Measurements from ENCODE around the gene PLA2G4A.

Gene PLA2G4A

DNA sequence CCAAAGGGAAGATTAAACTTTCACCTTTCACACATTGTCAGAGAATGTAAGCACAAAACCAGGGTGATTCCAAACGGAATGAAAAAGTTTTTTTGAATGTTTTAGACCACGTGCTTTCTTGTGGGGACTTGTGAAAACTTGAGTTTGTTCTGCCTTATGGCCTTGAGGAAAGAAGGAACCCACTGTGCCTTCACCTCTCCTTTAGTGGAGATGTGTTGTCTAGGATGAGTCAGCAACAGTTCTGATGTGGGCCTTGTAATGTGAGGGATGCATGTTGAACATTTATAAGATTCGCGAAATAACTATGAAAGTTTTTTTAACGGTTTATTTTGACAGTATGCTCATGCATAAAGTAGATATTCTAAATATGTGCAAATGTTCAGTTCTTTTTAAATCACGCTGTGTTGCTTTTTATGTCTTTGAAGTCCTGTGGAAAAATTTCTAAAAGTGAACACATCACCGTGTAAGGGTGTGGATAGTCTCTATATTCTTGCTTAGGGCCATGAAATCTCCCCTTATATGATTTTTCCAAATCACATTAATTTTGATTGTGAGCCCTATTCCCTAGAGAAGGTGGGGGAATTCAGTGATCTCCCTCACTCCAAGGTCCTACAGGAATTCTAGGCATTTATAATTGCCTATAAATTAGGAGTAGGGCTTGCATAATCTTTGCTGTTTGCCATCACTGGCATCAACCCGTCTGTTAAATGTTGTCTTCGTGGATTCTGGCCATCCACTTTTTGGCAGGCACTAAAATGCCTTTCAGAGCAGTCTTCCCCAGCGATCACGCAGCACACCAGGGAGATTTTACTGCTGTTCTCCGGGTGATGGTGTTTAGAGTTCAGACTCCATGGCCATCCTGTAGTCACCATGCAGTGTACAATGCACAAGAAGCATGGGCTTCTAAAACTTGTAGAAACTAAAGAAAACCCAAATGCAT lies 47.4 kb downstream of the PLA2G4A start:
- Mint-ChIP-seq H3K36me3 (ENCODE audit: low read depth) (no peaks in the 10 kb centered on the region), H3K27ac (no peak overlapping the region), H3K9me3 (no peaks in the 10 kb centered on the region), H3K27me3 (no peaks in the 10 kb centered on the region), H3K4me3 (no peak overlapping the region), H3K4me1 (ENCODE audit: low read depth) (no peaks in the 10 kb centered on the region)
- DNase-seq: no peak

- Mint-ChIP-seq H3K4me3 (no peak overlapping the region), H3K4me1 (ENCODE audit: low read depth) (no peaks in the 10 kb centered on the region), H3K36me3 (ENCODE audit: low read depth) (no peaks in the 10 kb centered on the region), H3K9me3 (no peaks in the 10 kb centered on the region), H3K27ac (no peak overlapping the region), H3K27me3 (peaks cover 4% of the 10 kb centered on the region)
- no peak for DNase-seq
Observed at GRCh38 chr1:186878356-186878755, 49.6 kb downstream of the PLA2G4A start.

- H3K27ac Mint-ChIP-seq: no peak overlapping the region
- DNase-seq: no peak
- H3K36me3 Mint-ChIP-seq (ENCODE audit: low read depth): no peaks in the 10 kb centered on the region
- H3K4me3 Mint-ChIP-seq: no peak overlapping the region
- H3K9me3 Mint-ChIP-seq: peaks cover 10% of the 10 kb centered on the region
- peaks cover 4% of the 10 kb centered on the region for H3K27me3 Mint-ChIP-seq
- H3K4me1 Mint-ChIP-seq (ENCODE audit: low read depth): no peaks in the 10 kb centered on the region
Observed at GRCh38 chr1:186880982-186881381, 52.2 kb downstream of the PLA2G4A start.

DNA sequence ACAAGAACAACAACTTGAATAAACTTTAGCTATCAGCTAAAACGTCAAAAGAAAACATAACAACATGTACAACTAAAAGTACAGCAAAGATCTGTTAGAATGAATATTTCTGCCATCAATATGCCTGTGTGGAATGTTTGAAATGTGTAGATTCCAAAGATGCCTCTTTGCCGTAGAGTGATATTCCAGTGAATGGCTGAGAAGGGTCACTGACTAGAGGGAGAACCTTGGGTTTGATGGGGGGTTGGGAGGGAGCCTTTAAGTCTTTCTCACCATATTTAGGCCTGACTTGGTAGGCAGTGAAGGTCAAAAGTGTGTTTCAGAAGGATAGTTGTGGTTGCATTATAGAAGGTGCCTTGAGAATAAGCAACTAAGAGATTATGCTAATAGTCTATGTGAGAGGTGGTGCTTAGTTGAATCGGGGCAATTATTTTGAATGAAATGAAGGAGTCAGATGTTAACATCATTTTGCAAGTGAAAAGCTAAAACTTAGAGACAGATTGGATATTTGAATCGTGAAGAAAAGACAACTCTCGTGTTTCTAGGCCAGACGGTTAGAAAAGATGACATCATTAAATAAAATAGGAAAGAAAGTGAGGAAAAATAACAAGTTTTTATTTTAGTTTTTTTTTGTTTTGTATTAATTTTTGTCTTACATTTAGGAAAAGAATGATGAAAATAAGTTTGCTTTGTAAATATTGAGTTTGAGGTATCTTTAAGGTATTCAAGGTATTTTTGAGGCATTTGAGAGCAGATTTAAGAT lies 53.8 kb downstream of the PLA2G4A start:
- peaks cover 16% of the 10 kb centered on the region for H3K9me3 Mint-ChIP-seq
- no peaks in the 10 kb centered on the region for H3K36me3 Mint-ChIP-seq (ENCODE audit: low read depth)
- H3K27ac Mint-ChIP-seq: no peak overlapping the region
- H3K4me3 Mint-ChIP-seq: no peak overlapping the region
- no peaks in the 10 kb centered on the region for H3K4me1 Mint-ChIP-seq (ENCODE audit: low read depth)
- H3K27me3 Mint-ChIP-seq: peaks cover 4% of the 10 kb centered on the region
- no peak for DNase-seq

GRCh38 chr1:186884251-186884650 lies 55.5 kb downstream of the PLA2G4A start:
- Mint-ChIP-seq H3K36me3 (ENCODE audit: low read depth) (no peaks in the 10 kb centered on the region), H3K4me1 (ENCODE audit: low read depth) (no peaks in the 10 kb centered on the region), H3K27me3 (peaks cover 4% of the 10 kb centered on the region), H3K4me3 (no peak overlapping the region), H3K9me3 (peaks cover 16% of the 10 kb centered on the region), H3K27ac (no peak overlapping the region)
- DNase-seq: no peak

DNA sequence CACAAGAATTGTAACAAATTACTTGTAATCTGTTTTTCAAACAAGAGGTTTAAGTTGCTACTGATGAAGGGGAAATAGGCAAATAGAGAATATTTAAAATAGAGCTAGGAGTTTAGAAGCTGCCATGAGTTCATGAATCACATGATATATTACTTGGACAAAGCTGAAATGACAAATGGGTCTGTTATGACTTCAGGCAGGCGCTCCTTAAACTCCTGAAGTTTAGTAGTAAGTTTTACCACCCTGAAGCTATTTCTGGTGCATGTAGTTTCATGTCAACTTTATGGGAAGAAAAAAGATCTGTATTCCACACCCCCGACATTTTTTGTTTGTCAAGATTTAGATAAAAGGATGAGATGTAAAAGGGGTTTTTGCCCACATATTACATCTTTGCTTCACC lies 58.5 kb downstream of the PLA2G4A start:
- Mint-ChIP-seq H3K9me3 (peaks cover 16% of the 10 kb centered on the region), H3K27me3 (peaks cover 3% of the 10 kb centered on the region), H3K36me3 (ENCODE audit: low read depth) (no peaks in the 10 kb centered on the region), H3K4me3 (no peak overlapping the region), H3K27ac (no peak overlapping the region), H3K4me1 (ENCODE audit: low read depth) (no peaks in the 10 kb centered on the region)
- no peak for DNase-seq

- H3K4me1 Mint-ChIP-seq (ENCODE audit: low read depth): no peaks in the 10 kb centered on the region
- H3K9me3 Mint-ChIP-seq: peaks cover 16% of the 10 kb centered on the region
- no peaks in the 10 kb centered on the region for H3K27me3 Mint-ChIP-seq
- no peak overlapping the region for H3K27ac Mint-ChIP-seq
- DNase-seq: no peak
- no peaks in the 10 kb centered on the region for H3K36me3 Mint-ChIP-seq (ENCODE audit: low read depth)
- no peak overlapping the region for H3K4me3 Mint-ChIP-seq
Observed at GRCh38 chr1:186888367-186888766, 59.6 kb downstream of the PLA2G4A start.

DNA sequence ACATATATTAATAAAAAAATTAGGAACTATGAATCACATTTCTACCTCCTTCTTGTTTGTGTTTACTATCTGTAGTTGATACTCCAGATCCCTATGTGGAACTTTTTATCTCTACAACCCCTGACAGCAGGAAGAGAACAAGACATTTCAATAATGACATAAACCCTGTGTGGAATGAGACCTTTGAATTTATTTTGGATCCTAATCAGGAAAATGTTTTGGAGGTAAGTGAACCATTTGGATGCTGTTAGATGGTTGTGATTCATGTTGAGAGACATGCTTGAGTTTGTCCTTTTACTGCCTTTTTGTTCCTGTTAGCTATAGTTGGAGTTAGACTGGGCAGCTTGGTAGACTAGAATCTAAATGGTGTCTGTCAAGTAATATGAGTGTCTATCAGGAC lies 64.2 kb downstream of the PLA2G4A start:
- Mint-ChIP-seq H3K4me3 (no peak overlapping the region), H3K4me1 (ENCODE audit: low read depth) (no peaks in the 10 kb centered on the region), H3K27me3 (no peaks in the 10 kb centered on the region), H3K9me3 (no peaks in the 10 kb centered on the region), H3K36me3 (ENCODE audit: low read depth) (no peaks in the 10 kb centered on the region), H3K27ac (no peak overlapping the region)
- DNase-seq: no peak

- no peak for DNase-seq
- peaks cover 5% of the 10 kb centered on the region for H3K4me1 Mint-ChIP-seq (ENCODE audit: low read depth)
- no peaks in the 10 kb centered on the region for H3K36me3 Mint-ChIP-seq (ENCODE audit: low read depth)
- H3K27me3 Mint-ChIP-seq: no peaks in the 10 kb centered on the region
- H3K4me3 Mint-ChIP-seq: no peak overlapping the region
- H3K27ac Mint-ChIP-seq: no peak overlapping the region
- no peaks in the 10 kb centered on the region for H3K9me3 Mint-ChIP-seq
Observed at GRCh38 chr1:186894415-186894814, 65.7 kb downstream of the PLA2G4A start.

DNA sequence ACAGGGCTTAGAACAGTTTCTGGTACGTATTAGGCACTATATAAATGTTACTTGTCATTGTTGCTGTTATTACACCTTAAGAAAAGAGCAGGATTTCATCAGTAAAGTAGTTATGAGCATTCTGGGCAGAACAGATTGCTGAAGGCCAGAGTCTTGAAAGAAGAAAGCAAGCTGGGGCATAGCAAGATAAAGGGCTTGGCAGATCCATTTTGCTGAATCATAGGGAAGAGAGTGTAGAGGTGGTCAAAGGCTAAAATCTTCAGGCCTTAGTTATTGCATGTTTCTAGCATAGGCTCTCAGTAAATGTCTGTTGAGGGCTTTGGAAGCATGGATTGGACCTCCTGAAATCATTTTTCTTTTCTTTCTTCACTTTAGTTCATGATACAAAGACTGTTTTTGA lies 67.5 kb downstream of the PLA2G4A start:
- no peak overlapping the region for H3K4me3 Mint-ChIP-seq
- peaks cover 8% of the 10 kb centered on the region for H3K4me1 Mint-ChIP-seq (ENCODE audit: low read depth)
- no peaks in the 10 kb centered on the region for H3K36me3 Mint-ChIP-seq (ENCODE audit: low read depth)
- H3K9me3 Mint-ChIP-seq: no peaks in the 10 kb centered on the region
- no peak for DNase-seq
- H3K27ac Mint-ChIP-seq: no peak overlapping the region
- H3K27me3 Mint-ChIP-seq: no peaks in the 10 kb centered on the region

- H3K4me3 Mint-ChIP-seq: no peak overlapping the region
- H3K27me3 Mint-ChIP-seq: no peaks in the 10 kb centered on the region
- H3K36me3 Mint-ChIP-seq (ENCODE audit: low read depth): no peaks in the 10 kb centered on the region
- H3K4me1 Mint-ChIP-seq (ENCODE audit: low read depth): peaks cover 8% of the 10 kb centered on the region
- H3K9me3 Mint-ChIP-seq: no peaks in the 10 kb centered on the region
- H3K27ac Mint-ChIP-seq: no peak overlapping the region
- no peak for DNase-seq
Observed at GRCh38 chr1:186897008-186897407, 68.3 kb downstream of the PLA2G4A start.

DNA sequence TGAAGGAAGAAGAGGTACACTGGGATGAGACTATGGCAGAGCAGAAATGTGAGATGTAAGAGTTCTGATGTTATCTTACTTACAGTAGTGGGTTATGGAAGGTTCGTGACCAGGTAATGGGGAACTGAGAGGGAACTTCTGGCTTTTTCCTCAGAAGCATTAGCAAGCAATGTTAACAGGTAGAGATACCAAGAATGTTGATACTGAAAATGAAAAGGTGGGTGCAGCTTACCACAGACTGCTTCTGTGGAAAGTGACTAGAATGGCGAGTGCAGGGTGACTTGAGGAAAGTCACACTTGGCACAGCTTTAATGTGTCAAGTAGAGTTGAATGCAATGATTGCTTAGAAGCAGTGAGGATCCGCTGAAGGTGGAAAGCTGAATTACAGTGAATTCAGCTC lies 70.8 kb downstream of the PLA2G4A start:
- DNase-seq: no peak
- Mint-ChIP-seq H3K9me3 (no peaks in the 10 kb centered on the region), H3K4me1 (ENCODE audit: low read depth) (peaks cover 8% of the 10 kb centered on the region), H3K4me3 (no peak overlapping the region), H3K27me3 (no peaks in the 10 kb centered on the region), H3K27ac (peak overlapping the region; percentile 9), H3K36me3 (ENCODE audit: low read depth) (no peaks in the 10 kb centered on the region)

- no peak for DNase-seq
- Mint-ChIP-seq H3K4me1 (ENCODE audit: low read depth) (peaks cover 8% of the 10 kb centered on the region), H3K9me3 (no peaks in the 10 kb centered on the region), H3K36me3 (ENCODE audit: low read depth) (no peaks in the 10 kb centered on the region), H3K27ac (peak overlapping the region; percentile 9), H3K27me3 (no peaks in the 10 kb centered on the region), H3K4me3 (no peak overlapping the region)
Observed at GRCh38 chr1:186899977-186900376, 71.2 kb downstream of the PLA2G4A start.

DNA sequence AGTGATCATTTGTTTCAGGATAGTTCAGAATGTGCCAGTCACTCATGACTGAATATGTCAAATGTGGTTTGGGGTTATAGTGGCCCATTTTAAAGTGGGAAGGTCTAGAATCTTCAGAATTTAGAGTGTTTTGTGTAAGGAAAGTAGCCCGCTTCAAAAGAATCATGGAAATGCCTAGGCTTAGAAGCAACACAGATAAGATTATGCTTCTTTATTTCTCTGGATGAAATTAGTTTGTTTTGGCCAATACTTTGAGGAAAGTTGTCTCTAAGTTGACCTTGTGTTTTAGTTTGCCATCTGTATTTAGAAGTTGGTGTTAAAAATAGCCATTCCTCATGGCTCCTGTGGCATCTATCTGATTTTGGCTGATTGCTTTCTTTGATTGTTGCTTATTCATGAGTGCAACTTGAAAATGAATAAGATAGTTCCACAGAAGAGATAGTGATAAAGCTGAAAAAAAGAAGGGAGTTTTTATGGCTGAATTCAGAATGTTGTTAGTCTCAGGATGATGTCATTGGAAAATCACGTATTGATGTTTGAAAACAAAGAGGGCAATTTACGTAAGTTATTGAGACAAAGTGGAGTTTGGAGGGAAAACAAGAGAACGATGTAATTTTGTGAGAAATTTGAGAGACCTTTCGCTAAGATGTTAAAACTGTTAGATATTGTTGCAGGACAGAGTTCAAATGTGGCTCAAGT lies 71.9 kb downstream of the PLA2G4A start:
- Mint-ChIP-seq H3K4me3 (no peak overlapping the region), H3K36me3 (ENCODE audit: low read depth) (no peaks in the 10 kb centered on the region), H3K4me1 (ENCODE audit: low read depth) (peaks cover 8% of the 10 kb centered on the region), H3K9me3 (no peaks in the 10 kb centered on the region), H3K27ac (peak overlapping the region; percentile 12), H3K27me3 (no peaks in the 10 kb centered on the region)
- no peak for DNase-seq
